ENCODE measurements around the gene PAX7. TPM values are rescaled to one million over a fixed set of nuclear protein-coding genes. Genes with fewer than 3 reads are reported as not detected.

Gene PAX7
- total and polyA plus RNA-seq, 7 donors: not detected

DNA sequence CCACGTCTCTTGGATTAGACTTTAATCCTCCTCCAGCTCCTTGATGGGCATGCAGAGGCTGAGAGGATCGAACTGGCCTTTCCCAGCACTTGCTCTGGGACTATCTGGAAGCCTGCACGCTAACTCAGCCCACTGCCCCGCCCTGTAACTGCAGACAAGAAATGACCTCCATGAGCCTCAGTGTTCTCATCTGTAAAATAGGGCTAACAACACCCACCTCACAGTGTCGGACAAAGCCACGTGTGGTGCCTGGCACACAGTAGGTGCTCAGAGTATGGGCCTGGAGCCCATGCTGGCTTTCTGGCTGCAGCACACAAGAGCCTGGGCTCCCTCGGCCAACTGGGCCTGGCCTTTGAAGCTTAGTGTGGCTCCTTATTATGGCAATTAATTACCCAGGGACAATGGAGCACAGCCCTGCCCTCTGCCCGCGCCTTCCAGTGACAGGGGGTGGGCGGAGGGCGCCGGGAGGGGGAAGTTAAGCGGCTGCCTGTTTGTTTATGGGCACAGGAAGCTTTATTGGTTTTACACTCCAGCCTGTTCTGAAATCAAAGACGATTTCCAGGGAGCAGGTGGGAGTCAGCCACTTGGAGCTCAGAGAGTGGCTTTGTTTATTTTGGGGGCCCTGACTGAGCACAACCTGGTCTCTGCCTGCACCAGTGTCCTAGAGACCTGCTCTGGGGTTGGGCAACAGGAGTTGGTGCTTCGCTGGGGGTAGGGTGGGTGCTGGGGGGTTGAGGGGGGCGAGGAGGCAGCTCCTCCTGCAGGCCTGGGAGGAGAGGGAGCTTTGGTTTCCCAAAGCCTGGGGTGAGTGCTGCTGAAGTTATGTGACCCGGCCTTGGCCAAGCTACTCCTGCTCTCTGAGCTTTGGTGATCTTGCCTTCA lies 31.0 kb downstream of the PAX7 start:
- DNase-seq: no peak
- Histone ChIP-seq H3K27me3 (peaks cover 0 to 81% (median 31%) of the 10 kb centered on the region in 3 donors), H3K27ac (no peak overlapping the region), H3K36me3 (no peaks in the 10 kb centered on the region), H3K9me3 (no peaks in the 10 kb centered on the region), H3K4me3 (no peak overlapping the region), H3K4me1 (no peaks in the 10 kb centered on the region)
- WGBS, 2 donors: 31 to 38% methylated on average over 17 of the region's 17 CpGs
- intact Hi-C loops (cut with DNase I): no loop called here
- TF ChIP-seq POLR2AphosphoS5 (IDR thresholded peaks at IDR 0.05) (no peak), EP300 (IDR thresholded peaks at IDR 0.05) (no peak), POLR2A (IDR thresholded peaks at IDR 0.05) (no peak)
- TF ChIP-seq, protein P1, sequence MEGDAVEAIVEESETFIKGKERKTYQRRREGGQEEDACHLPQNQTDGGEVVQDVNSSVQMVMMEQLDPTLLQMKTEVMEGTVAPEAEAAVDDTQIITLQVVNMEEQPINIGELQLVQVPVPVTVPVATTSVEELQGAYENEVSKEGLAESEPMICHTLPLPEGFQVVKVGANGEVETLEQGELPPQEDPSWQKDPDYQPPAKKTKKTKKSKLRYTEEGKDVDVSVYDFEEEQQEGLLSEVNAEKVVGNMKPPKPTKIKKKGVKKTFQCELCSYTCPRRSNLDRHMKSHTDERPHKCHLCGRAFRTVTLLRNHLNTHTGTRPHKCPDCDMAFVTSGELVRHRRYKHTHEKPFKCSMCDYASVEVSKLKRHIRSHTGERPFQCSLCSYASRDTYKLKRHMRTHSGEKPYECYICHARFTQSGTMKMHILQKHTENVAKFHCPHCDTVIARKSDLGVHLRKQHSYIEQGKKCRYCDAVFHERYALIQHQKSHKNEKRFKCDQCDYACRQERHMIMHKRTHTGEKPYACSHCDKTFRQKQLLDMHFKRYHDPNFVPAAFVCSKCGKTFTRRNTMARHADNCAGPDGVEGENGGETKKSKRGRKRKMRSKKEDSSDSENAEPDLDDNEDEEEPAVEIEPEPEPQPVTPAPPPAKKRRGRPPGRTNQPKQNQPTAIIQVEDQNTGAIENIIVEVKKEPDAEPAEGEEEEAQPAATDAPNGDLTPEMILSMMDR (IDR thresholded peaks at IDR 0.05): no peak

DNA sequence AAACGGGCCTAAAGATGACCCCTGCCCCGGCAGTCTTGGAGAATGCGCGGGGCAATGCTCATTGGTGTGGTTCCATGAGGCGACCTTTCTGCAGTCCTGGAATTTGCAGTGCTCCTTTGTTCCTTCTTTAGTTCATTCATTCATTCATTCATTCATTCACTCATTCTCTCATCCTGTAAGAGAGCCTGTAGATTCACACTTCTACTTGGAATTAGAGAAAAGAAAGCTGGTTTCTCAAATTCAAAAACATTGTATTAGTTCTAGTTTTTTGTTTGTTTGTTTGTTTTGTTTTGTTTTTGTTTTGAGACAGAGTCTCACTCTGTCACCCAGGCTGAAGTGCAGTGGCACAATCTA lies 31.6 kb downstream of the PAX7 start:
- Histone ChIP-seq H3K4me1 (no peaks in the 10 kb centered on the region), H3K27ac (no peak overlapping the region), H3K36me3 (no peaks in the 10 kb centered on the region), H3K9me3 (no peaks in the 10 kb centered on the region), H3K27me3 (peaks cover 0 to 79% (median 31%) of the 10 kb centered on the region in 3 donors), H3K4me3 (no peak overlapping the region)
- no peak for DNase-seq
- WGBS, 2 donors: 66 to 69% methylated on average over 5 of the region's 5 CpGs
- intact Hi-C loops (cut with DNase I): no loop called here
- TF ChIP-seq POLR2AphosphoS5 (IDR thresholded peaks at IDR 0.05): no peak
- TF ChIP-seq, protein P1 (IDR thresholded peaks at IDR 0.05): no peak
- no peak for TF ChIP-seq EP300 (IDR thresholded peaks at IDR 0.05)
- TF ChIP-seq POLR2A (IDR thresholded peaks at IDR 0.05): no peak

DNA sequence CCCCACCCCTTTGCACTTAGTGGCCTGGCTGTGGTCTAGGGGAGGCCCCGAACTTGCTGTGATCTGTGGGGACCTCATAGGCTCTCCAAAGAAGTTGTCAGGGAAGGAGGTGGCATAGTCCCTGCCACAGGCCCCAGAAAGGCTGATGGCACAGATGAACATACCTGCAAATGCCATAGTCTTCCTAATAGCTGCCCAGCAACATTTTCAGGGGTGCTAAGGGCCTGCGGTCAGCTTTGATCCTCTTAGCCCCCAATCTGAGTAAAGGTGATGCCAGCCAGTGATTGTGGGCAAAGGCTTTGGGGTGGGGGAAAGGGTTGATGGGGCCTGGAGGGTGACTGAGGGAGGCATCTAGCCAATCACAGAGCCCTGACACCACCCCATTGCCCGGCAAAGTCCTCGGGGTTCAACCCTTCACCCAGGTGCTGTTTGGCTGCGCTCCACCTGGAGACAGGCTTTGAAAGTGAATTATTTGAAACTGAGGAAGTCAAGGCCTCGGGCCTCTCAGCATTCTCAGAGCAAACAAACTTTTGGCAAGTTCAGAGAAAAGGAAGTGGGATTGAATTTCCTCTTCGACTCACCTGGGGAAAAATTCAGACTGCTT lies 35.8 kb downstream of the PAX7 start:
- no peak for TF ChIP-seq POLR2AphosphoS5 (IDR thresholded peaks at IDR 0.05)
- TF ChIP-seq EP300 (IDR thresholded peaks at IDR 0.05): no peak
- TF ChIP-seq POLR2A (IDR thresholded peaks at IDR 0.05): no peak
- TF ChIP-seq, protein P1 (IDR thresholded peaks at IDR 0.05): no peak
- no peaks in the 10 kb centered on the region for H3K9me3 ChIP-seq
- DNase-seq: no peak
- intact Hi-C loops (cut with DNase I): no loop called here
- no peaks in the 10 kb centered on the region for H3K4me1 ChIP-seq
- no peak overlapping the region for H3K27ac ChIP-seq
- 17 to 46% methylated on average over 7 of the region's 7 CpGs for WGBS, 2 donors
- no peak overlapping the region for H3K4me3 ChIP-seq
- H3K27me3 ChIP-seq: peaks cover 0 to 63% (median 21%) of the 10 kb centered on the region in 3 donors
- H3K36me3 ChIP-seq: no peaks in the 10 kb centered on the region

DNA sequence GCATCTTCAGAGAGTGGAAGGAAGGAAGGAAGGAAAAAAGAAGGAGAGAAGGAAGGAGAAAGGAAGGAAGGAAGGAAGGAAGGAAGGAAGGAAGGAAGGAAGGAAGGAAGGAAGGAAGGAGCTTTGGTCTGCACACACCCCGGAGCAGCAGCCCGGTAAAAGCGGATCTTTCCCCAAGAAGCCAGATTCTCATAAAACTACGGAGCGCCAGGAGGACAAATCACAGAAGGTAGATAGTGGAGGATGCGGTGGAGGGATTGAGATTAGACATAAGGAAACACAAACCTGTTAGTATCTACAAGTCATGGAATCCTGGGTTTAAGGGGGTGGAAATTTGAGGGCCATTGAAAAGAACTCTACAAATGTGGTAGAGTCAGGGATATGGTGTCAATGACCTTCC lies 36.7 kb downstream of the PAX7 start:
- Histone ChIP-seq H3K27ac (no peak overlapping the region), H3K9me3 (no peaks in the 10 kb centered on the region)
- whole genome bisulfite sequencing, 2 donors: 78 to 81% methylated on average over 6 of the region's 6 CpGs

More for the DNA sequence above, 36.7 kb downstream of the PAX7 start:
- intact Hi-C loops (cut with DNase I): no loop called here
- H3K4me1 ChIP-seq: no peaks in the 10 kb centered on the region
- TF ChIP-seq, protein P1 (IDR thresholded peaks at IDR 0.05): no peak
- no peak for TF ChIP-seq EP300 (IDR thresholded peaks at IDR 0.05)
- no peak for TF ChIP-seq POLR2AphosphoS5 (IDR thresholded peaks at IDR 0.05)
- no peak for TF ChIP-seq POLR2A (IDR thresholded peaks at IDR 0.05)
- H3K4me3 ChIP-seq: no peak overlapping the region
- H3K36me3 ChIP-seq: no peaks in the 10 kb centered on the region
- peaks cover 0 to 53% (median 14%) of the 10 kb centered on the region in 3 donors for H3K27me3 ChIP-seq
- DNase-seq: no peak

All from sigmoid colon (tissue), 7 donors.